Fibroblast of villous mesenchyme (primary cell): ENCODE measurements around the gene HMGXB3. TPM values are rescaled to one million over a fixed set of nuclear protein-coding genes. Genes with fewer than 3 reads are reported as not detected.

Experiments
- small RNA-seq: library from RNA; depleted of rRNA; stranded (forward); fragments of <200 nt; gene quantifications from one replicate; pipeline ENCODE3, GENCODE V24; 2012
- total RNA-seq: library from RNA; depleted of rRNA; stranded (reverse); fragments of >200 nt; gene quantifications from 2 replicates; pipeline ENCODE4 v1.2.3, GENCODE V29; 2012

HMGXB3 gene
- total RNA-seq, 1 donor = 45.3 TPM

Small RNA genes lying within 50 kb of the gene (small RNA-seq; reads per million reads assigned to genes)
- gene RF00019 = not detected

Other genes with a start within 250 kb of the HMGXB3 start
- gene PDE6A, start 55.9 kb upstream of the HMGXB3 start, total RNA-seq = under 0.01 TPM in 1 of 2 replicates, not detected in the other
- gene SLC26A2, start 40.0 kb upstream of the HMGXB3 start, total RNA-seq = 16.4 and 21.6 TPM in 2 replicates
- gene TIGD6, start 85 bp upstream of the HMGXB3 start, total RNA-seq = 4.7 and 6.1 TPM in 2 replicates
- under 0.01 TPM in 2 replicates for gene CSF1R, start 85.8 kb downstream of the HMGXB3 start, total RNA-seq
- 341 TPM in 2 replicates for gene PDGFRB, start 155.1 kb downstream of the HMGXB3 start, total RNA-seq
- gene CDX1, start 166.0 kb downstream of the HMGXB3 start, total RNA-seq = under 0.01 and 0.64 TPM in 2 replicates
- gene SLC6A7, start 189.3 kb downstream of the HMGXB3 start, total RNA-seq = under 0.01 TPM in 2 replicates